Measurements from ENCODE around the gene PRKRA. TPM values are rescaled to one million over a fixed set of nuclear protein-coding genes. Genes with fewer than 3 reads are reported as not detected.

PRKRA gene
- total and polyA plus RNA-seq, 2 of the 8 experiments (the other 6 are each of a cell fraction or from before 2014, with no cell fraction given), result 25.4 to 60.4 TPM

GRCh38 chr2:178473373-178473772 is 22.4 kb upstream of the PRKRA start:
- Histone ChIP-seq H3K27ac (ENCODE audit: low read depth, low read length) (no peak overlapping the region), H4K20me1 (replicated peaks in 1 of 2; ENCODE audit: control insufficient read depth in 1 of 2, insufficient read depth in 2 of 2, low read length in 2 of 2) (no peaks in the 10 kb centered on the region), H3K9ac (replicated peaks in 1 of 4; ENCODE audit: extremely low read depth in 1 of 4, low read depth in 3 of 4, low read length in 3 of 4) (no peak overlapping the region), H2AFZ (ENCODE audit: low read length) (no peak overlapping the region), H3K36me3 (ENCODE audit: control insufficient read depth in 2 of 4, insufficient read depth in 4 of 4, low read length in 3 of 4) (no peaks in the 10 kb centered on the region), H3K56ac (replicated peaks; ENCODE audit: insufficient read length, low read depth, low read length) (no peak overlapping the region), H2BK15ac (ENCODE audit: low read length) (no peak overlapping the region), H3K4ac (replicated peaks; ENCODE audit: insufficient read length, low read depth, low read length) (no peak overlapping the region), H3K9me3 (ENCODE audit: insufficient read depth in 2 of 2, low read depth in 1 of 2, low read length in 1 of 2) (no peaks in the 10 kb centered on the region), H4K8ac (ENCODE audit: extremely low read depth, insufficient read depth, low read length) (no peak overlapping the region), H4K91ac (replicated peaks; ENCODE audit: insufficient read length, low read length) (no peak overlapping the region), H2BK5ac (ENCODE audit: low read depth, low read length) (no peak overlapping the region), H3K14ac (ENCODE audit: insufficient read length) (no peak overlapping the region), H2AK5ac (ENCODE audit: low read depth, low read length) (no peak overlapping the region), H2BK12ac (ENCODE audit: low read depth, low read length) (no peak overlapping the region), H4K5ac (ENCODE audit: insufficient read length, low read depth, low read length) (no peak overlapping the region), H3K79me2 (ENCODE audit: control insufficient read depth in 1 of 2, insufficient read depth in 2 of 2, low read length in 2 of 2) (no peaks in the 10 kb centered on the region), H3K23me2 (ENCODE audit: low read depth, low read length) (no peaks in the 10 kb centered on the region), H3K4me2 (ENCODE audit: insufficient read depth in 1 of 2, low read depth in 2 of 2, low read length in 2 of 2) (no peak overlapping the region), H2BK20ac (ENCODE audit: low read length) (no peak overlapping the region), H3K27me3 (replicated peaks in 1 of 4; ENCODE audit: control insufficient read depth in 3 of 4, extremely low read depth in 1 of 4, insufficient read depth in 3 of 4, low read length in 3 of 4) (no peaks in the 10 kb centered on the region), H3K4me1 (replicated peaks in 1 of 4; ENCODE audit: control insufficient read depth in 3 of 4, insufficient read depth in 4 of 4, low read length in 3 of 4) (no peaks in the 10 kb centered on the region), H2BK120ac (replicated peaks; ENCODE audit: low read depth, low read length) (no peak overlapping the region), H3K79me1 (ENCODE audit: low read depth, low read length) (no peaks in the 10 kb centered on the region; the same call in 1 of the 2 replicates), H3K4me3 (ENCODE audit: extremely low read depth in 1 of 4, insufficient read depth in 2 of 4, low read depth in 3 of 4, low read length in 4 of 4) (no peak overlapping the region), H3K18ac (ENCODE audit: extremely low read depth, low read length) (no peak overlapping the region), H3K23ac (ENCODE audit: insufficient read length) (no peak overlapping the region)
- 94% methylated on average over 2 of the region's 2 CpGs; no CpG with 5 or more reads in 1 of the 2 experiments for WGBS, 2 experiments (ENCODE audit: extremely low coverage in 1 of 2, insufficient coverage in 1 of 2, insufficient read length in 1 of 2, insufficient replicate concordance in 2 of 2, low coverage in 1 of 2, low lambda C conversion rate in 2 of 2, missing lambda C conversion rate in 1 of 2)
- no peak for FAIRE-seq
- TF ChIP-seq TEAD4 (IDR thresholded peaks at IDR 0.05; ENCODE audit: low read depth, low read length) (no peak), TBP (IDR thresholded peaks at IDR 0.05; ENCODE audit: low read depth, low read length) (no peak), SP2 (IDR thresholded peaks at IDR 0.05; ENCODE audit: low read length) (no peak), CBX5 (IDR thresholded peaks at IDR 0.05; ENCODE audit: low read depth, low read length) (no peak), PHF8 (conservative IDR thresholded peaks at IDR 0.05; ENCODE audit: low read depth, low read length) (no peak), SUZ12 (IDR thresholded peaks at IDR 0.05; ENCODE audit: low read length) (no peak), YY1 (IDR thresholded peaks at IDR 0.05; ENCODE audit: low read depth, low read length) (no peak), GTF2F1 (IDR thresholded peaks at IDR 0.05; ENCODE audit: borderline replicate concordance, low read depth, low read length) (no peak), SIRT6 (IDR thresholded peaks at IDR 0.05; ENCODE audit: low read length) (no peak), EGR1 (IDR thresholded peaks at IDR 0.05; ENCODE audit: borderline replicate concordance, low read depth, low read length) (no peak)
- TF ChIP-seq, protein P1, sequence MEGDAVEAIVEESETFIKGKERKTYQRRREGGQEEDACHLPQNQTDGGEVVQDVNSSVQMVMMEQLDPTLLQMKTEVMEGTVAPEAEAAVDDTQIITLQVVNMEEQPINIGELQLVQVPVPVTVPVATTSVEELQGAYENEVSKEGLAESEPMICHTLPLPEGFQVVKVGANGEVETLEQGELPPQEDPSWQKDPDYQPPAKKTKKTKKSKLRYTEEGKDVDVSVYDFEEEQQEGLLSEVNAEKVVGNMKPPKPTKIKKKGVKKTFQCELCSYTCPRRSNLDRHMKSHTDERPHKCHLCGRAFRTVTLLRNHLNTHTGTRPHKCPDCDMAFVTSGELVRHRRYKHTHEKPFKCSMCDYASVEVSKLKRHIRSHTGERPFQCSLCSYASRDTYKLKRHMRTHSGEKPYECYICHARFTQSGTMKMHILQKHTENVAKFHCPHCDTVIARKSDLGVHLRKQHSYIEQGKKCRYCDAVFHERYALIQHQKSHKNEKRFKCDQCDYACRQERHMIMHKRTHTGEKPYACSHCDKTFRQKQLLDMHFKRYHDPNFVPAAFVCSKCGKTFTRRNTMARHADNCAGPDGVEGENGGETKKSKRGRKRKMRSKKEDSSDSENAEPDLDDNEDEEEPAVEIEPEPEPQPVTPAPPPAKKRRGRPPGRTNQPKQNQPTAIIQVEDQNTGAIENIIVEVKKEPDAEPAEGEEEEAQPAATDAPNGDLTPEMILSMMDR (IDR thresholded peaks at IDR 0.05; ENCODE audit: control extremely low read depth in 1 of 3, insufficient read depth in 1 of 3, low read depth in 1 of 3, low read length in 3 of 3), result no peak
- ChIA-PET POLR2A (ENCODE audit: partially characterized antibody) (interaction anchor here (0.9 kb wide), 1 partner anchor 22 kb away, joined by 4 read pairs; the partner anchor contains the start of genes PJVK and PRKRA), CTCF (ENCODE audit: partially characterized antibody) (interaction anchor here (1.0 kb wide), 1 partner anchor 19 kb away, joined by 3 read pairs; no protein-coding TSS in a partner anchor)
- no peak for DNase-seq (ENCODE audit: low read depth in 1 of 2, low spot score in 2 of 2)

All from H1 (cell line).